Transverse colon (tissue), 4 donors: ENCODE results near the gene CACNA1C. TPM values are rescaled to one million over a fixed set of nuclear protein-coding genes. Genes with fewer than 3 reads are reported as not detected.

Source experiments
- DNase-seq: peaks from one replicate; pipeline ENCODE4 v3.0.0-alpha.2; 2019
- H3K27ac ChIP-seq, 4 donors: fragments of 200-600 bp; sonication (generic); 2 replicates each; pipeline ENCODE4 v1.5.1; 2016 to 2018; ENCODE audit warnings: inconsistent platforms in 4 of 4
- H3K27me3 ChIP-seq: fragments of 200-600 bp; sonication (generic); 2 replicates; pipeline ENCODE4 v1.5.1; 2017; ENCODE audit warnings: inconsistent platforms
- H3K36me3 ChIP-seq, 4 donors: fragments of 200-600 bp; sonication (generic); 2 replicates each; pipeline ENCODE4 v1.5.1; 2017 to 2019; ENCODE audit warnings: inconsistent platforms in 4 of 4
- H3K4me1 ChIP-seq, 4 donors: fragments of 200-600 bp; sonication (generic); 2 replicates each; pipeline ENCODE4 v1.5.1; 2017 to 2020; ENCODE audit warnings: inconsistent platforms in 4 of 4
- H3K4me3 ChIP-seq, 4 donors: fragments of 200-600 bp; sonication (generic); 1 replicate in 1 of 4; 2 replicates in 3 of 4; pipeline versions ENCODE4 v1.5.1 to v1.6.1; 2017 to 2019; ENCODE audit warnings: inconsistent platforms in 4 of 4
- H3K9me3 ChIP-seq, 2 donors: fragments of 200-600 bp; sonication (generic); 2 replicates each; pipeline ENCODE4 v1.5.1; 2017 to 2019; ENCODE audit warnings: inconsistent platforms in 2 of 2
- CTCF ChIP-seq, 5 experiments: fragments of 200-600 bp in 3 of 5; fragments of 450-650 bp in 2 of 5; sonication (generic) in 3 of 5; IDR thresholded peaks; 1 replicate in 2 of 5; 2 replicates in 3 of 5; pipeline ENCODE4 v1.5.1; 2016 to 2017; ENCODE audit warnings: antibody characterized with exemption in 5 of 5, inconsistent platforms in 3 of 5, mild to moderate bottlenecking in 2 of 5, moderate library complexity in 1 of 5
- EP300 ChIP-seq: sonication (generic); formaldehyde crosslinking; IDR thresholded peaks from one replicate; pipeline ENCODE4 v1.6.1; 2017; ENCODE audit warnings: antibody characterized with exemption, low read depth
- POLR2A ChIP-seq: fragments of 450-650 bp; IDR thresholded peaks from one replicate; pipeline ENCODE4 v1.6.1; 2016; ENCODE audit warnings: antibody characterized with exemption, mild to moderate bottlenecking, moderate library complexity
- POLR2AphosphoS5 ChIP-seq, 3 donors: sonication (generic); formaldehyde crosslinking; IDR thresholded peaks; one replicate each; pipeline ENCODE4 v1.6.1; 2016; ENCODE audit warnings: antibody characterized with exemption in 3 of 3
- whole genome bisulfite sequencing, 2 donors: methylation state at CpG; one replicate each; pipeline ENCODE4 v1.1.5; 2018; ENCODE audit warnings: low coverage in 1 of 2; 5-methylcytosine and 5-hydroxymethylcytosine counted together
- in situ Hi-C, 4 donors: fragments of 200-750 bp; cut with MboI; loops; one replicate each; pipeline versions ENCODE4 v1.15.0 to v1.15.1; 2017; ENCODE audit warnings: low sequenced_read_pairs in 3 of 4, low pct_ligation_motif_present in 1 of 4, low pct_unique_long_range_greater_than_20kb in 1 of 4
- intact Hi-C: fragments of 100-400 bp; cut with DNase I; formaldehyde crosslinking; loops from one replicate; pipeline ENCODE4 v1.15.1; 2023; ENCODE audit warnings: low total_unique reads
- total RNA-seq, 4 donors: library from RNA; depleted of rRNA; stranded (reverse); fragments of >200 nt; gene quantifications; one replicate each; pipeline ENCODE4 v1.1.0, GENCODE V29; 2016

The CACNA1C gene
- total RNA-seq, 4 donors from 2014 or later: 18.8 to 35.2 (median 24.8) TPM

GRCh38 chr12:2035431-2036055 lies 17.2 kb upstream of the CACNA1C start:
- no peak for DNase-seq
- intact Hi-C loops: no loop called here
- in situ Hi-C loops: loop anchor here in 2 of 4 donors (10.0 to 25.0 kb wide), 2 partner anchors 101 to 223 kb away; partner anchors contain the start of gene LRTM2 (in 2 of the 2)
- Histone ChIP-seq H3K4me1 (peaks cover 0 to 11% (median 7%) of the 10 kb centered on the region in 4 donors), H3K4me3 (peak overlapping the region in 2 of 4 donors; percentile 16 to 38), H3K27me3 (peaks cover 8% of the 10 kb centered on the region), H3K9me3 (no peaks in the 10 kb centered on the region), H3K36me3 (no peaks in the 10 kb centered on the region), H3K27ac (peak overlapping the region in 3 of 4 donors; percentile 18 to 78 (median 67))
- WGBS, 2 donors: 57 to 61% methylated on average over 10 to 15 of the region's 15 CpGs
- TF ChIP-seq POLR2A: no peak
- no peak for TF ChIP-seq EP300
- no peak for TF ChIP-seq CTCF (IDR thresholded peaks at IDR 0.05)
- TF ChIP-seq POLR2AphosphoS5 (IDR thresholded peaks at IDR 0.05): no peak

GRCh38 chr12:2039034-2039433 lies 13.8 kb upstream of the CACNA1C start:
- intact Hi-C loops: no loop called here
- no peaks in the 10 kb centered on the region for H3K36me3 ChIP-seq
- H3K27ac ChIP-seq: peak overlapping the region in 1 of 4 donors; percentile 20
- TF ChIP-seq POLR2AphosphoS5 (IDR thresholded peaks at IDR 0.05) (peak in 1 of 3 donors; percentile 8), EP300 (no peak), CTCF (IDR thresholded peaks at IDR 0.05) (no peak)
- H3K4me3 ChIP-seq: no peak overlapping the region
- no peak for DNase-seq
- in situ Hi-C loops: loop anchor here in 2 of 4 donors (10.0 to 25.0 kb wide), 2 partner anchors 104 to 227 kb away; partner anchors contain the start of gene LRTM2 (in 2 of the 2)
- H3K9me3 ChIP-seq: no peaks in the 10 kb centered on the region
- peaks cover 0 to 11% (median 7%) of the 10 kb centered on the region in 4 donors for H3K4me1 ChIP-seq
- H3K27me3 ChIP-seq: no peaks in the 10 kb centered on the region

GRCh38 chr12:2043054-2043453 lies 9.7 kb upstream of the CACNA1C start:
- Histone ChIP-seq H3K27ac (no peak overlapping the region), H3K27me3 (no peaks in the 10 kb centered on the region), H3K36me3 (no peaks in the 10 kb centered on the region), H3K9me3 (no peaks in the 10 kb centered on the region), H3K4me1 (no peaks in the 10 kb centered on the region), H3K4me3 (no peak overlapping the region)
- intact Hi-C loops: no loop called here
- in situ Hi-C loops: loop anchor here in 2 of 4 donors (25.0 kb wide), 1 partner anchor 231 kb away; the partner anchor contains the start of gene LRTM2 (in 2 of the 2)
- 91 to 100% methylated on average over 2 of the region's 2 CpGs for WGBS, 2 donors
- DNase-seq: no peak
- TF ChIP-seq CTCF (IDR thresholded peaks at IDR 0.05) (no peak), POLR2AphosphoS5 (IDR thresholded peaks at IDR 0.05) (no peak), POLR2A (no peak), EP300 (no peak)

GRCh38 chr12:2044165-2044564 lies 8.6 kb upstream of the CACNA1C start:
- H3K4me1 ChIP-seq: no peaks in the 10 kb centered on the region
- DNase-seq: no peak
- in situ Hi-C loops: loop anchor here in 2 of 4 donors (25.0 kb wide), 1 partner anchor 232 kb away; the partner anchor contains the start of gene LRTM2 (in 2 of the 2)
- WGBS, 2 donors: 73 to 100% methylated on average over 1 to 6 of the region's 6 CpGs
- no peaks in the 10 kb centered on the region for H3K9me3 ChIP-seq
- TF ChIP-seq CTCF (IDR thresholded peaks at IDR 0.05) (no peak), EP300 (no peak), POLR2A (no peak), POLR2AphosphoS5 (IDR thresholded peaks at IDR 0.05) (no peak)
- intact Hi-C loops: no loop called here
- H3K27ac ChIP-seq: no peak overlapping the region
- H3K27me3 ChIP-seq: no peaks in the 10 kb centered on the region
- H3K4me3 ChIP-seq: no peak overlapping the region
- no peaks in the 10 kb centered on the region for H3K36me3 ChIP-seq
